Measurements from ENCODE around the gene TSPAN12. TPM values are rescaled to one million over a fixed set of nuclear protein-coding genes. Genes with fewer than 3 reads are reported as not detected.

The TSPAN12 gene
- total and polyA plus RNA-seq, 2 of the 8 experiments (the other 6 are each of a cell fraction or from before 2014, with no cell fraction given): 6.1 to 17.9 TPM

- H3K4me3 ChIP-seq (ENCODE audit: extremely low read depth in 1 of 4, insufficient read depth in 2 of 4, low read depth in 3 of 4, low read length in 4 of 4): no peak overlapping the region
- no peak overlapping the region for H2AFZ ChIP-seq (ENCODE audit: low read length)
- no peak overlapping the region for H4K91ac ChIP-seq (replicated peaks; ENCODE audit: insufficient read length, low read length)
- ChIA-PET CTCF (ENCODE audit: partially characterized antibody) (interaction anchor here (0.9 to 2.2 kb wide), 5 partner anchors 9 to 290 kb away, joined by 3 to 8 read pairs (median 6); no protein-coding TSS in a partner anchor), POLR2A (ENCODE audit: partially characterized antibody) (no interaction called here)
- H3K27me3 ChIP-seq (replicated peaks in 1 of 4; ENCODE audit: control insufficient read depth in 3 of 4, extremely low read depth in 1 of 4, insufficient read depth in 3 of 4, low read length in 3 of 4): no peaks in the 10 kb centered on the region
- TF ChIP-seq TAF1 (IDR thresholded peaks at IDR 0.05; ENCODE audit: low read depth, low read length): no peak
- TF ChIP-seq SAP30 (IDR thresholded peaks at IDR 0.05; ENCODE audit: insufficient read depth, insufficient replicate concordance, low read length): no peak
- no peak for TF ChIP-seq CREB1 (IDR thresholded peaks at IDR 0.05)
- TF ChIP-seq YY1 (IDR thresholded peaks at IDR 0.05; ENCODE audit: low read depth, low read length): no peak
- H2BK120ac ChIP-seq (replicated peaks; ENCODE audit: low read depth, low read length): no peak overlapping the region
- H3K9ac ChIP-seq (replicated peaks in 1 of 4; ENCODE audit: extremely low read depth in 1 of 4, low read depth in 3 of 4, low read length in 3 of 4): no peak overlapping the region
- H2BK5ac ChIP-seq (ENCODE audit: low read depth, low read length): no peak overlapping the region
- FAIRE-seq (no peak), DNase-seq (ENCODE audit: low read depth in 1 of 2, low spot score in 2 of 2) (no peak)
- H2BK15ac ChIP-seq (ENCODE audit: low read length): no peak overlapping the region
- no peak overlapping the region for H3K27ac ChIP-seq (ENCODE audit: low read depth, low read length)
- no peak overlapping the region for H3K18ac ChIP-seq (ENCODE audit: extremely low read depth, low read length)
- no peaks in the 10 kb centered on the region for H3K79me2 ChIP-seq (ENCODE audit: control insufficient read depth in 1 of 2, insufficient read depth in 2 of 2, low read length in 2 of 2)
- no peak overlapping the region for H2AK5ac ChIP-seq (ENCODE audit: low read depth, low read length)
- no peak overlapping the region for H2BK20ac ChIP-seq (ENCODE audit: low read length)
- no peak overlapping the region for H4K5ac ChIP-seq (ENCODE audit: insufficient read length, low read depth, low read length)
- H4K20me1 ChIP-seq (replicated peaks in 1 of 2; ENCODE audit: control insufficient read depth in 1 of 2, insufficient read depth in 2 of 2, low read length in 2 of 2): no peaks in the 10 kb centered on the region
- H4K8ac ChIP-seq (ENCODE audit: extremely low read depth, insufficient read depth, low read length): no peak overlapping the region
- no peaks in the 10 kb centered on the region for H3K9me3 ChIP-seq (ENCODE audit: insufficient read depth in 2 of 2, low read depth in 1 of 2, low read length in 1 of 2)
- H3K79me1 ChIP-seq (ENCODE audit: low read depth, low read length): no peaks in the 10 kb centered on the region
- H3K23me2 ChIP-seq (ENCODE audit: low read depth, low read length): no peaks in the 10 kb centered on the region
- no peak overlapping the region for H3K14ac ChIP-seq (ENCODE audit: insufficient read length)
- H3K23ac ChIP-seq (ENCODE audit: insufficient read length): no peak overlapping the region
- no peak overlapping the region for H3K56ac ChIP-seq (replicated peaks; ENCODE audit: insufficient read length, low read depth, low read length)
- no peak overlapping the region for H2BK12ac ChIP-seq (ENCODE audit: low read depth, low read length)
- H3K4me2 ChIP-seq (ENCODE audit: insufficient read depth in 1 of 2, low read depth in 2 of 2, low read length in 2 of 2): no peak overlapping the region
- WGBS, 2 experiments (ENCODE audit: extremely low coverage in 1 of 2, insufficient coverage in 1 of 2, insufficient read length in 1 of 2, insufficient replicate concordance in 2 of 2, low coverage in 1 of 2, low lambda C conversion rate in 2 of 2, missing lambda C conversion rate in 1 of 2): 90% methylated on average over 3 of the region's 3 CpGs; no CpG with 5 or more reads in 1 of the 2 experiments
- H3K4ac ChIP-seq (replicated peaks; ENCODE audit: insufficient read length, low read depth, low read length): no peak overlapping the region
- no peaks in the 10 kb centered on the region for H3K4me1 ChIP-seq (replicated peaks in 1 of 4; ENCODE audit: control insufficient read depth in 3 of 4, insufficient read depth in 4 of 4, low read length in 3 of 4)
- H3K36me3 ChIP-seq (ENCODE audit: control insufficient read depth in 2 of 4, insufficient read depth in 4 of 4, low read length in 3 of 4): no peaks in the 10 kb centered on the region
These were observed 48.7 kb downstream of the TSPAN12 start for GRCh38 chr7:120809260-120809659.

All from H1 (cell line).